ENCODE measurements around the gene NRG3. TPM values are rescaled to one million over a fixed set of nuclear protein-coding genes. Genes with fewer than 3 reads are reported as not detected.

NRG3 gene
- total RNA-seq, 1 experiment from 2014 or later = 0.66 TPM

DNA sequence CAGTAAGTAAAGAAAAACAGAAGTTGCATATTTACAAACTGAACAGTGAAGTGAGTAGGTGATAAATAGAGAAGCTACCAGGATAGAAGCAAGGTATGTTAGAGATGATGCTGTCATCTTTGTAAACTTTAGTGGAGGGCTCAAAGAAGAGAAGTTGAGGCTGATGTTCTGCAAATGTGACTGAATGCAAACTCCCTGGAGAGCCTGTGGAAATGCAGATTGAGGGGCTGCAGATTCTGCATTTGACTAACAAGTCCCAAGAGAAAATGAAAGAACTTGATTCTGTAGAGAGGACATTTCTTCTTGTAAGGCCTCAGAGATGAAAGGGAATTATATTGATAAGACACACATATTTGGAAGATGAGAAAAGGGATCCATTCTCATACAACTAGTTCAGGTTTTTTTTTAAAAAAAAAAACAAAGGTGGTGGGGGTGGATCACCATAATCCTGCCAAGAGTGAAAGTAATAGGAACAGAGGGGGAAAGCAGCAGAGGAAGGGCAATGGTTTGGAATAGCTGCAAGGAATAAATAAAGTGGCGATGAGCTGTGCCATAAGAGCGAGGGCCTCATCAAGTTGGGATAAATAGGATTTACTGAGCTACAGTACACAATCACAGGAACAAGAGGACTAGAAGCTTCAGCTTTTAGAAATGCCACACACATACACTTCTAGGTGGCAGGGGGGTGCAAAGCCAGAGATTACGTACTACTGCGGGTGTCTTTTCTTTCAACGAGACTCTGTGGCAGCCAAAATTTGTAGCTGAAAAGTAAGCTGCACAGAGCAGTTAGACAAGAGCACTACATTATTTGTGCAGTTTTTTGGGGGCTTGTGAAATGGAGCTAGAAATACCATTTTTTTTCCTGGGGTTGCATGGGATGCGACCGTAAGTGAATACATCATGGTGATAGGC lies 778.5 kb downstream of the NRG3 start:
- H3K27ac Mint-ChIP-seq (ENCODE audit: unreplicated experiment) = no peak overlapping the region
- H3K36me3 Mint-ChIP-seq (ENCODE audit: insufficient read depth, unreplicated experiment) = no peaks in the 10 kb centered on the region
- intact Hi-C loops (cut with micrococcal nuclease; ENCODE audit: unreplicated experiment) = no loop called here
- no peak overlapping the region for H3K4me3 ChIP-seq (ENCODE audit: low read depth, low read length)
- TF ChIP-seq, protein P1, sequence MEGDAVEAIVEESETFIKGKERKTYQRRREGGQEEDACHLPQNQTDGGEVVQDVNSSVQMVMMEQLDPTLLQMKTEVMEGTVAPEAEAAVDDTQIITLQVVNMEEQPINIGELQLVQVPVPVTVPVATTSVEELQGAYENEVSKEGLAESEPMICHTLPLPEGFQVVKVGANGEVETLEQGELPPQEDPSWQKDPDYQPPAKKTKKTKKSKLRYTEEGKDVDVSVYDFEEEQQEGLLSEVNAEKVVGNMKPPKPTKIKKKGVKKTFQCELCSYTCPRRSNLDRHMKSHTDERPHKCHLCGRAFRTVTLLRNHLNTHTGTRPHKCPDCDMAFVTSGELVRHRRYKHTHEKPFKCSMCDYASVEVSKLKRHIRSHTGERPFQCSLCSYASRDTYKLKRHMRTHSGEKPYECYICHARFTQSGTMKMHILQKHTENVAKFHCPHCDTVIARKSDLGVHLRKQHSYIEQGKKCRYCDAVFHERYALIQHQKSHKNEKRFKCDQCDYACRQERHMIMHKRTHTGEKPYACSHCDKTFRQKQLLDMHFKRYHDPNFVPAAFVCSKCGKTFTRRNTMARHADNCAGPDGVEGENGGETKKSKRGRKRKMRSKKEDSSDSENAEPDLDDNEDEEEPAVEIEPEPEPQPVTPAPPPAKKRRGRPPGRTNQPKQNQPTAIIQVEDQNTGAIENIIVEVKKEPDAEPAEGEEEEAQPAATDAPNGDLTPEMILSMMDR (IDR thresholded peaks at IDR 0.05; ENCODE audit: insufficient read depth in 1 of 2, low read depth in 1 of 2, low read length in 1 of 2, severe bottlenecking in 1 of 2, unreplicated experiment in 1 of 2) = no peak
- POLR2A ChIA-PET = no interaction called here
- CTCF ChIA-PET = no interaction called here
- no peaks in the 10 kb centered on the region for H3K4me1 ChIP-seq
- H3K4me1 Mint-ChIP-seq (ENCODE audit: low read depth, unreplicated experiment) = peaks cover 11% of the 10 kb centered on the region
- no peaks in the 10 kb centered on the region; the same call in 1 of the 2 replicates for H3K27me3 ChIP-seq (replicated peaks; ENCODE audit: control insufficient read depth, insufficient read depth, low read length)
- H3K4me3 Mint-ChIP-seq (ENCODE audit: unreplicated experiment) = no peak overlapping the region
- no peaks in the 10 kb centered on the region for H3K27me3 Mint-ChIP-seq (ENCODE audit: insufficient read depth, unreplicated experiment)
- BruUV-seq (replicated peaks) = no TSS peak
- no peaks in the 10 kb centered on the region for H3K9me3 ChIP-seq
- no peak for DNase-seq
- H3K36me3 ChIP-seq (ENCODE audit: control insufficient read depth, insufficient read depth, low read length) = no peaks in the 10 kb centered on the region
- H3K9me3 Mint-ChIP-seq (ENCODE audit: unreplicated experiment) = peaks cover 10% of the 10 kb centered on the region

GRCh38 chr10:82660205-82660604 lies 785.2 kb downstream of the NRG3 start:
- H3K4me3 Mint-ChIP-seq (ENCODE audit: unreplicated experiment) = no peak overlapping the region
- no peaks in the 10 kb centered on the region for H3K9me3 Mint-ChIP-seq (ENCODE audit: unreplicated experiment)
- DNase-seq = no peak
- intact Hi-C loops (cut with micrococcal nuclease; ENCODE audit: unreplicated experiment) = no loop called here
- ChIA-PET CTCF (no interaction called here), POLR2A (no interaction called here)
- no peak overlapping the region for H3K27ac Mint-ChIP-seq (ENCODE audit: unreplicated experiment)
- Histone ChIP-seq H3K4me1 (no peaks in the 10 kb centered on the region), H3K4me3 (ENCODE audit: low read depth, low read length) (no peak overlapping the region), H3K27me3 (replicated peaks; ENCODE audit: control insufficient read depth, insufficient read depth, low read length) (no peaks in the 10 kb centered on the region; the same call in 1 of the 2 replicates), H3K9me3 (no peaks in the 10 kb centered on the region), H3K36me3 (ENCODE audit: control insufficient read depth, insufficient read depth, low read length) (no peaks in the 10 kb centered on the region)
- no peaks in the 10 kb centered on the region for H3K4me1 Mint-ChIP-seq (ENCODE audit: low read depth, unreplicated experiment)
- no TSS peak for BruUV-seq (replicated peaks)
- TF ChIP-seq, protein P1 (IDR thresholded peaks at IDR 0.05; ENCODE audit: insufficient read depth in 1 of 2, low read depth in 1 of 2, low read length in 1 of 2, severe bottlenecking in 1 of 2, unreplicated experiment in 1 of 2) = no peak
- H3K27me3 Mint-ChIP-seq (ENCODE audit: insufficient read depth, unreplicated experiment) = no peaks in the 10 kb centered on the region
- no peaks in the 10 kb centered on the region for H3K36me3 Mint-ChIP-seq (ENCODE audit: insufficient read depth, unreplicated experiment)

DNA sequence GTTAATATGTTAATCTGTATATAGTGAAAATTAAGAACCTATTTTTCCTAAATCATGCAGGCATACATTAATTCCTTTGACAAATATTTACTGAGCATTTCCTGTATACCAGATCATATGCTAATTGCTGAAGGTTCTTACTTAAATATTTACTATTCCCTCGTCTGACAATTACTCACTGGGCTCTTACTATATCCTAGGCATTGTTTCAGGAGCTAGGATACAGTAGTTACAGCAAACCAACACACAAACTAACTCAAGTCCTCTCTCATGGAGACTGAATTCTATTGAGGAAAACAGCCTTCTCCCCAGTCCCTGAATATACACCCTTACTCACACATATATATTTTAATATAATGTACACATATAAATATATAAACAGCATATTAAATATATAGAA lies 786.0 kb downstream of the NRG3 start:
- Mint-ChIP-seq H3K27me3 (ENCODE audit: insufficient read depth, unreplicated experiment) (no peaks in the 10 kb centered on the region), H3K27ac (ENCODE audit: unreplicated experiment) (no peak overlapping the region), H3K9me3 (ENCODE audit: unreplicated experiment) (no peaks in the 10 kb centered on the region), H3K36me3 (ENCODE audit: insufficient read depth, unreplicated experiment) (no peaks in the 10 kb centered on the region), H3K4me3 (ENCODE audit: unreplicated experiment) (no peak overlapping the region), H3K4me1 (ENCODE audit: low read depth, unreplicated experiment) (no peaks in the 10 kb centered on the region)
- ChIA-PET CTCF (no interaction called here), POLR2A (no interaction called here)
- Histone ChIP-seq H3K36me3 (ENCODE audit: control insufficient read depth, insufficient read depth, low read length) (no peaks in the 10 kb centered on the region), H3K9me3 (no peaks in the 10 kb centered on the region), H3K27me3 (replicated peaks; ENCODE audit: control insufficient read depth, insufficient read depth, low read length) (no peaks in the 10 kb centered on the region; the same call in 1 of the 2 replicates), H3K4me1 (no peaks in the 10 kb centered on the region), H3K4me3 (ENCODE audit: low read depth, low read length) (no peak overlapping the region)
- intact Hi-C loops (cut with micrococcal nuclease; ENCODE audit: unreplicated experiment) = no loop called here
- TF ChIP-seq, protein P1 (IDR thresholded peaks at IDR 0.05; ENCODE audit: insufficient read depth in 1 of 2, low read depth in 1 of 2, low read length in 1 of 2, severe bottlenecking in 1 of 2, unreplicated experiment in 1 of 2) = no peak
- BruUV-seq (replicated peaks) = no TSS peak
- DNase-seq = no peak

All from Caco-2 (cell line).